Parathyroid adenoma (tissue), 2 donors: ENCODE data around the gene FRRS1.
A peak's percentile ranks its signal among the peaks of the same experiment; 100 is the strongest.

Experiments
- H2AFZ ChIP-seq: fragments of 300-600 bp; sonication (generic); one replicate; pipeline ENCODE4 v1.7.0; 2017; ENCODE audit warnings: antibody characterized with exemption, mild to moderate bottlenecking
- H3K27ac ChIP-seq: fragments of 300-600 bp; sonication (generic); one replicate; pipeline ENCODE4 v1.7.0; 2017
- H3K27me3 ChIP-seq: fragments of 300-600 bp; sonication (generic); one replicate; pipeline ENCODE4 v1.7.0; 2017; ENCODE audit warnings: low read length; ENCODE audit not compliant: control insufficient read depth, insufficient read depth
- H3K36me3 ChIP-seq: fragments of 300-600 bp; sonication (generic); one replicate; pipeline ENCODE4 v1.7.0; 2017; ENCODE audit warnings: low read length; ENCODE audit not compliant: control insufficient read depth, insufficient read depth
- H3K4me1 ChIP-seq: fragments of 300-600 bp; sonication (generic); one replicate; pipeline ENCODE4 v1.7.0; 2017; ENCODE audit warnings: control low read depth
- H3K4me2 ChIP-seq: fragments of 300-600 bp; sonication (generic); one replicate; pipeline ENCODE4 v1.7.0; 2017; ENCODE audit warnings: low read length
- H3K4me3 ChIP-seq: fragments of 300-600 bp; sonication (generic); one replicate; pipeline ENCODE4 v1.7.0; 2017; ENCODE audit warnings: low read depth, low read length
- H3K79me2 ChIP-seq: fragments of 300-600 bp; sonication (generic); one replicate; pipeline ENCODE4 v1.7.0; 2017; ENCODE audit warnings: control low read depth
- H3K9ac ChIP-seq: fragments of 300-600 bp; sonication (generic); one replicate; pipeline ENCODE4 v1.7.0; 2017; ENCODE audit warnings: mild to moderate bottlenecking
- H3K9me3 ChIP-seq: fragments of 300-600 bp; sonication (generic); one replicate; pipeline ENCODE4 v1.7.0; 2017; ENCODE audit warnings: low read length; ENCODE audit not compliant: control insufficient read depth
- CTCF ChIP-seq: fragments of 300-600 bp; sonication (generic); IDR thresholded peaks from one replicate; pipeline ENCODE4 v1.7.0; 2017; ENCODE audit warnings: antibody characterized with exemption, mild to moderate bottlenecking
- donor health status: primary hyperparathyroidism.

Gene FRRS1

GRCh38 chr1:99768524-99769245 lies 2.2 kb upstream of the FRRS1 start:
- H3K4me3 ChIP-seq: no peak overlapping the region
- no peak overlapping the region for H2AFZ ChIP-seq
- H3K4me1 ChIP-seq: no peaks in the 10 kb centered on the region
- no peaks in the 10 kb centered on the region for H3K79me2 ChIP-seq
- H3K4me2 ChIP-seq: no peak overlapping the region
- no peaks in the 10 kb centered on the region for H3K27me3 ChIP-seq
- no peaks in the 10 kb centered on the region for H3K36me3 ChIP-seq
- H3K9ac ChIP-seq: no peak overlapping the region
- TF ChIP-seq CTCF: no peak
- H3K27ac ChIP-seq: no peak overlapping the region
- no peaks in the 10 kb centered on the region for H3K9me3 ChIP-seq

GRCh38 chr1:99768104-99768503 lies 1.7 kb upstream of the FRRS1 start:
- Histone ChIP-seq H3K27me3 (no peaks in the 10 kb centered on the region), H3K9ac (no peak overlapping the region), H3K79me2 (no peaks in the 10 kb centered on the region), H3K9me3 (no peaks in the 10 kb centered on the region), H3K27ac (no peak overlapping the region), H3K36me3 (no peaks in the 10 kb centered on the region), H3K4me1 (no peaks in the 10 kb centered on the region), H3K4me2 (no peak overlapping the region), H2AFZ (no peak overlapping the region), H3K4me3 (no peak overlapping the region)
- TF ChIP-seq CTCF: no peak

- no peaks in the 10 kb centered on the region for H3K27me3 ChIP-seq
- H3K4me3 ChIP-seq: no peak overlapping the region
- no peaks in the 10 kb centered on the region for H3K79me2 ChIP-seq
- H3K4me2 ChIP-seq: peak overlapping the region; percentile 10
- no peak overlapping the region for H3K27ac ChIP-seq
- no peak for TF ChIP-seq CTCF
- H3K9ac ChIP-seq: no peak overlapping the region
- no peaks in the 10 kb centered on the region for H3K36me3 ChIP-seq
- H3K9me3 ChIP-seq: no peaks in the 10 kb centered on the region
- no peaks in the 10 kb centered on the region for H3K4me1 ChIP-seq
- no peak overlapping the region for H2AFZ ChIP-seq
These were observed 1.5 kb downstream of the FRRS1 start for GRCh38 chr1:99764909-99765308.

GRCh38 chr1:99764439-99764838 lies 2.0 kb downstream of the FRRS1 start:
- Histone ChIP-seq H3K36me3 (no peaks in the 10 kb centered on the region), H3K9me3 (no peaks in the 10 kb centered on the region), H3K79me2 (no peaks in the 10 kb centered on the region), H3K4me3 (no peak overlapping the region), H2AFZ (no peak overlapping the region), H3K9ac (no peak overlapping the region), H3K4me1 (no peaks in the 10 kb centered on the region), H3K27me3 (no peaks in the 10 kb centered on the region), H3K4me2 (peak overlapping the region; percentile 10), H3K27ac (no peak overlapping the region)
- TF ChIP-seq CTCF: no peak

- H3K4me1 ChIP-seq: no peaks in the 10 kb centered on the region
- H3K27me3 ChIP-seq: no peaks in the 10 kb centered on the region
- no peak overlapping the region for H3K27ac ChIP-seq
- no peaks in the 10 kb centered on the region for H3K79me2 ChIP-seq
- no peak overlapping the region for H3K4me3 ChIP-seq
- no peak for TF ChIP-seq CTCF
- H3K4me2 ChIP-seq: no peak overlapping the region
- H3K36me3 ChIP-seq: no peaks in the 10 kb centered on the region
- no peak overlapping the region for H3K9ac ChIP-seq
- H3K9me3 ChIP-seq: no peaks in the 10 kb centered on the region
- H2AFZ ChIP-seq: no peak overlapping the region
These were observed 2.5 kb downstream of the FRRS1 start for GRCh38 chr1:99763956-99764355.
